HG03280 (cell line): ENCODE results near the gene OBSL1.
A peak's percentile ranks its signal among the peaks of the same experiment; 100 is the strongest.

ENCODE experiments used
- ATAC-seq: cut with Tn5 transposase; IDR thresholded peaks from one replicate; pipeline ENCODE4 v1.9.1; 2021; ENCODE audit warnings: mild to moderate bottlenecking, moderate library complexity; ENCODE audit not compliant: unreplicated experiment

OBSL1 gene

GRCh38 chr2:219552382-219553167 is 18.8 kb downstream of the OBSL1 start:
- ATAC-seq = peak; percentile 74

- ATAC-seq = peak; percentile 11
Measured at GRCh38 chr2:219551441-219552381, 19.6 kb downstream of the OBSL1 start.

- ATAC-seq = no peak
Measured at GRCh38 chr2:219549619-219550018, 21.7 kb downstream of the OBSL1 start.

- no peak for ATAC-seq
Measured at GRCh38 chr2:219548990-219549389, 22.3 kb downstream of the OBSL1 start.

- ATAC-seq = no peak
Measured at GRCh38 chr2:219547621-219548020, 23.7 kb downstream of the OBSL1 start.

GRCh38 chr2:219545943-219546352 is 25.4 kb downstream of the OBSL1 start:
- ATAC-seq = no peak

GRCh38 chr2:219545295-219545942 is 25.9 kb downstream of the OBSL1 start:
- ATAC-seq = no peak

- ATAC-seq = no peak
Measured at GRCh38 chr2:219544567-219544966, 26.8 kb downstream of the OBSL1 start.

GRCh38 chr2:219543596-219544358 is 27.6 kb downstream of the OBSL1 start, which contains the start of the genes CHPF and TMEM198:
Gene CHPF (minus strand): TSS chr2:219543809. CDS start chr2:219543538, 271 bp downstream.
Gene TMEM198 (plus strand): TSS chr2:219544028. CDS start chr2:219544728, 700 bp downstream.
- peak; percentile 74 for ATAC-seq

GRCh38 chr2:219542931-219543595 is 28.3 kb downstream of the OBSL1 start:
- ATAC-seq = peak; percentile 37

GRCh38 chr2:219541611-219542180 is 29.6 kb downstream of the OBSL1 start:
- peak; percentile 36 for ATAC-seq

- ATAC-seq = no peak
Measured at GRCh38 chr2:219540784-219541504, 30.4 kb downstream of the OBSL1 start.

- ATAC-seq = no peak
Measured at GRCh38 chr2:219539926-219540678, 31.2 kb downstream of the OBSL1 start.

GRCh38 chr2:219538956-219539788 is 32.2 kb downstream of the OBSL1 start:
- no peak for ATAC-seq

GRCh38 chr2:219538504-219538951 is 32.8 kb downstream of the OBSL1 start:
- ATAC-seq = no peak

- no peak for ATAC-seq
Measured at GRCh38 chr2:219537657-219538488, 33.5 kb downstream of the OBSL1 start.
